Activated CD8-positive, alpha-beta memory T cell treated with anti-CD3 and anti-CD28 coated beads for 24 hours (primary cell): ENCODE data around the gene LRP1.

Experiments used
- DNase-seq: peaks from one replicate; pipeline ENCODE4 v3.0.0-alpha.2; 2020

Gene LRP1

DNA sequence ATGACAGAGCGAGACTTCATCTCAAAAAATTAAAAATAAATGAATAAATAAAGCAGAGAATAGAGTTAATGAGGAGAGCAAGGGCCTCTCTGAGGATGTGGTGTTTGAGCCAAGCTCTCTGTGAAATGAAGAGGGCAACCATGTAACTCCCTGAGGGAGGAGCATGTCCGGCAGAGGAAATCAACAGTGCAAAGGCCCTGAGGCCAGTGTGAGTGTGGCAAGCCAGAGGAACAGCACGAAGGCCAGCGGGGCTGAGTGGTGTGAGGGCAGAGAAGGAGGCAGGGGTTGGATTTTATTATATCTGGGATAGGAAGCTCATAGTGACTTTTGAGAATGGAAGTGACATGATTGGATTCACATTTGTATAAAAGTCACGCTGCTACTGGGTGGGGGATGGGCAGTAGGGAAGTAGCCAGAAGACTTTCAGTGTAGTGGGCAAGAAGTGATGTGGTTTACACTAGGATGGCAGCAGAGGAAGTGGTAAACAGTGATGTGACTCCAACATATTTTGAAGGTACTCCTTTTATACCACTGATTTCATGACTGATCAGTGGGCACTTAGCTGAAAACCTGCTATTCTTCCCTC lies 29.4 kb downstream of the LRP1 start:
- no peak for DNase-seq

DNA sequence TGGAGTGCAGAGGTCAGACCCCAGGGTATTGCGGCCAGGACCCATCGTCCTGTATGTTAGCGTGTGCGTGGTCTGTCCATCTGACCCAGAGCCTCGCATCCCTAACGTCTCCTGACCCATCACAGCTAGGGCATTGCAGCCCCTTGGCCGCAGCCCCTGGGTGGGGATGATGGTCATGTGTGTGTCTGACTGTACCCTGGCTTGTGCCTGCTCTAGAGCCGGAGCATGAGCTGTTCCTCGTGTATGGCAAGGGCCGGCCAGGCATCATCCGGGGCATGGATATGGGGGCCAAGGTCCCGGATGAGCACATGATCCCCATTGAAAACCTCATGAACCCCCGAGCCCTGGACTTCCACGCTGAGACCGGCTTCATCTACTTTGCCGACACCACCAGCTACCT lies 29.9 kb downstream of the LRP1 start:
- DNase-seq = no peak

DNA sequence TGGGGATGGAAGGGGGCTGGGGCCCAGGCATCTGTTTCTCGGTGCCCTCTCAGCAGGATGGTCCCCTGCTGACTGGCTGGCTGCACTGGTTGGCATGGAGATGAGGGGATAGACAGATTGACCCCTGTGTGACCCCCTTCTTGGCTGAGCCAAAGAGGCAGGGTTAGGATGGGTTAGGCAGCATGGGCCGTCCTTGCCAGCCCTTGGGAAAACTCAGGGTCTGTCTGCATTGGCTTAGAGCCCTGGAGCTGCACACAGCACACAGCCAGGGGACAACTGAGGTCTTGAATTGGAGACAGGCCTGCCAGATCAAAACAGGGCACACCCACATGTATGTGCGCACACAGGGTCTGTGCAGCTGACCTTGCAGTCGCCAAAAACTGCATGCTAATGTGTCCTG lies 30.4 kb downstream of the LRP1 start:
- no peak for DNase-seq

DNA sequence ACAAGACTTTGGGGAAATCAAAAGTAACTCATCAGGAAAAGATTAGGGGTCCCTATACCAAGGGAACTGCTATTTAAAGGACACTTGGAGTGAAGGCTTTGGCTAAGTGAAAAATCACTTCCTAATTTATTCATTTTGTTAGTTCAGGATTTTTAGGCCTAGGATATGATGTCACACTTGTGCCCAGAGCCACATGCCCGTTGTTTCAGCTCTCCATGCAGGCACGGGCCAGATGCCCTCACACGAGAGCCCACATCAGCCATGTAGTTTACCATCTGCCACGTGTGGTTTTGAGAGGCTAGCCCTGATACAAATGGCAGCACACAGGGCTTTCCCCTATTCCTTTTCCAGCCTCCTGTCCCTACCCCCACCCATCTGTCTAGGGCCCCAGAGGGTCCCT lies 31.0 kb downstream of the LRP1 start:
- DNase-seq = no peak

DNA sequence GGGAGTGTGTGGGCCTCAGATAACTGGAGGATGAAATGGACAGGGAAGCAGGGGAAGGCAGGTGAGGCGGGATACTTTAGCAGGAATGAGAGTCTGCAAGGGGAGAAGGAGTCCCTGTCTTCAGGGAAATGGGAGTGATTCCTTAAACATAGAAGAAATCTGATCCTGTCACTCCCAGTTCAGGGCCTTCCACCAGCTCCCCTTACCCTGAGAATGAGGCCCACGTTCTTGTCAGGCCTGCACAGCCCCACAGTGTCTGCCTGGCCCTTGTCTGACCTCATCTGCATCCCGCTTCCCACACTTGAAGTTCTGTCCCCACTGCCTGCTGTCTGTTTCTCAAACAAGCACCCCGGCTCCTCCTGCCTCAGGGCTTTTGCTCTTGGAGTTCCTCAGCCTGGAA lies 31.8 kb downstream of the LRP1 start:
- DNase-seq = no peak

DNA sequence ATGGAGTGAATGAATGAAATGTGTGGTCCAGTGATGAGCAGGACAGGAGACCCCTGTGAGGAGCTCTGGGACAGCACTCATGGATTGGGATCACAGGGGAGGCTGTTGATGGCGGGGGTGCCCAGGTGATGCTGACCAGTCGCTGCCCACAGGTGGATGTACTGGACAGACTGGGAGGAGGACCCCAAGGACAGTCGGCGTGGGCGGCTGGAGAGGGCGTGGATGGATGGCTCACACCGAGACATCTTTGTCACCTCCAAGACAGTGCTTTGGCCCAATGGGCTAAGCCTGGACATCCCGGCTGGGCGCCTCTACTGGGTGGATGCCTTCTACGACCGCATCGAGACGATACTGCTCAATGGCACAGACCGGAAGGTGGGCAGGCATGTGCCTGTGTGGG lies 32.5 kb downstream of the LRP1 start:
- no peak for DNase-seq

DNA sequence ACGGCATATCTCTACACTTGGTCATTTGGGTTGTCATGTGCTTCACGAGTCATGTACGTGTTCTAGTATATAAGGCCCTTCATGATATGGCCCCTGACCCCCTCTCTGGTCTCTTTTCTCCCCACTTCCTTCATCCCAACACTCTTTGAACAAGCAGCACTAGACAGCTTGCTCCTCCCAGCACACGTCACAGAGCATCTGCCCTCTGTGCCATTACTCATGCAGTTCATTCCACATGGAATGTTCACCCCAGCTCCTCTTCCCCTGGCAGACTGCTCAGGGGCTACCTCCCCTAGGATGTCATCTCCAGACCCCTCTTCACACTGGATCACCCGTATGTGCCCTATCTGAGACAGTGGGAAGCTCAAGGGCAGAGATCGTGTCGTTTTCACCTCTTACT lies 33.2 kb downstream of the LRP1 start:
- no peak for DNase-seq

DNA sequence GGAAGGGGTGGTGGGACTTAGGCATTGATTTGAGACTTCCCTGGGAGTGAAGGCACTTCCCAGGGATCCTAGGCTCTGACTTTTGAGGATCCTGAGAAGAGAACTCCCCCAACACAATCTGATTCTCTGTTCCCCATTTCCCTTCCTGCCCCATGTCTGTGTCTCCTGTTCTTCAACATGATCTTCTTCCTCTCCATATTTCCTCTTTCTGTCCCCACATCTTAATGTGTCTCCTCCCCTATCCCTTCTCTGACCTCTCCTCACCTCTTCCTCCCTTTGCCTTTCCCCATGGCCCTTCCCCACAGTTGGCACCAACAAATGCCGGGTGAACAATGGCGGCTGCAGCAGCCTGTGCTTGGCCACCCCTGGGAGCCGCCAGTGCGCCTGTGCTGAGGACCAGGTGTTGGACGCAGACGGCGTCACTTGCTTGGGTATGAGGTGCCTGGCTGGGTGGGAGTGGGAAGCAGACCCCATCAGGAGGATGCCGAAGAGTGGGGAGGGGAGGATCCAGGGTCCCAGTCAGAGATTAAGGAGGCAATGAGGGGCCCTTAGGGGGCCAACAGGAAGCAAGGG lies 34.4 kb downstream of the LRP1 start:
- no peak for DNase-seq

DNA sequence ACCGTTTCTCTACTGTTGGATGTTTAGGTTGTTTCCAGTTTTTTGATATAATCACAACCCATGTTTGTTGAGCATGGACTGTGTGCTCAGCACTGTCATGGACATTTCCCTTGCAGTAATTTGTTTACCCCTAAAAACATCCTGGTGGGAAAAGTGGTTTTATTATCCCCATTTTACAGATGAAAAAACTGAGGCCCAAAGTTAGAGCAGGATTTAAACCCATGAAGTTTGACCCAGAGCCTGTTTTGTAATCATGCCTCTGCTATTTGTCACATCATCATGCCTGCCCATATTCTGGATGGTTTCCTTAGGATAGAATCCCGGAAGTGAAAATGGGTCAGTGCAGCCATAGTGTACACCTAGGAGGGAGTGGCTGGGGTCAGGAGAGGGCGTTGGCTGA lies 36.2 kb downstream of the LRP1 start:
- DNase-seq = no peak

DNA sequence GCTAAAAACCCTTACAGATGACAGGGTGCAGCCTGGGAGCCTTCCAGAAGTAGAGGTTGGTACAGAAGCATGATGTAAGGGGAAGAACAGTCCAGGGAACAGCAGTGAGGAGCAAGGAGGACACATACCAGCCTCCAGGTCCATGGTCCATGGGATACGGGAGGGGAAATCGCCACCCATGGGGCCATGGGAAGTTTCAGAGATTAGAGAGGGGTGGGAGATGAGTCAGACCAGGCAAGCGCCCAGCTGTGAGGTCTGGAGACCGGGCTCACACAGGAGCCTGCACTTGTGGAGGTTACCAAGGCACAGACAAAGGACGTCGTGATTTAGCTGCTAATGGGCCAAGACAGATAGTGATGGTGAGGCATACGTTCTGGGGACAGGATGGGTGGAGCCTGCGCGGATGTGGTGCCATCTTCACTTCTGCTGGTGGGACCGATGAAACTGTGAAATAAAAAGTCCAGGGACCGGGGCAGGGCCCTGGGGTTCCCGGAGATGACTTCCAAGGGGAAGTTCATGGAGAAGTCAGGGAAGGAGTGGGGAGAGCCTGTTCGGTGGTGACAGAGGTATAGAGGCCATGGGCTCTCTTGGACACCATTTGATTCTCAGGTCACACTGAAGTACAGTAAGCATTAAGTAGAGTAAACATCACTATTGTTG lies 36.8 kb downstream of the LRP1 start:
- no peak for DNase-seq

DNA sequence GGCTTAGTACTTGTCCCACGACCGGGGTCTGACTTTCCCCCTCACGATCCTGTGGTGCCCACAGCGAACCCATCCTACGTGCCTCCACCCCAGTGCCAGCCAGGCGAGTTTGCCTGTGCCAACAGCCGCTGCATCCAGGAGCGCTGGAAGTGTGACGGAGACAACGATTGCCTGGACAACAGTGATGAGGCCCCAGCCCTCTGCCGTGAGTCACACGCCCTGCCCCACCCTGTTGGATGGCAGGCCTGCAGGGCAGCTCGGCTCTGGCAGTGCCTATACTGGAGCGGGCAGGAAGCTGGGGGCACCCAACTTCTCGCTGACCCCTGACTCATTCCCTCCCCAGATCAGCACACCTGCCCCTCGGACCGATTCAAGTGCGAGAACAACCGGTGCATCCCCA lies 37.5 kb downstream of the LRP1 start:
- no peak for DNase-seq

DNA sequence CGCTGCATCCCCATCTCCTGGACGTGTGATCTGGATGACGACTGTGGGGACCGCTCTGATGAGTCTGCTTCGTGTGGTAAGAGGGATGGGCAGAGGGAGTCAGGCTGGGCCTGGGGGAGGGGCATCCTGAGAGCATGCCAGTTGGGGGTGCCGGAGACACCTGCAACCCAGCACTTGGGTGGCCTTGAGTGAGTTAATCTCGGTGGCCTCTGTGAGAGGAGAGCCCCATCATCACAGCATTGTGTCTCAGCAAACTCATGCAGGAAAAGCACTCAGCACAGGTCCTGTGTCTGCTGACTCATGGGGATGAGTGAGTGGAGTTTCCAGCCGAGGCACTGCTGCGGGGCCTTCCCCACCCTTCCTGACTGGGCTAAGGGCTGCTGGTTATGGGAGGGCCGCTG lies 38.7 kb downstream of the LRP1 start:
- DNase-seq = no peak

DNA sequence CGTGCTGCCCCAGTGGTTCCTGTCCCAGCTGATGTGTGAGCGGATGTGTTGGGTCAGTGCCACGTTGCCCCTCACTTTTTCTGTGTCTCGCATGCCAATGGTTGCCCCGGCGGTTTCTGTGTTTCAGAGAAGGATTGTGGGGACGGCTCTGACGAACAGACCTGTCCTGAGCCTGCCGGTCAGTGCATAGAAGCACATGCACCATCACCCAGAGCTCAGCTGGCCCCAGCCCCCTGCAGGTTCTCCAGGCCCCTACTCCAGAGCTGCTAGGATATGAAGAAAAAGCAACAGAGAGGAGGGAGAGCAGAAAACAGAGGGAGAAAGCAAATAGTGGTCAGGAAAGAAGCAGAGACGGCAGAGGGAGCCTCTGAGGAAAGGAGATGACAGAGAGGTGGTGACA lies 39.8 kb downstream of the LRP1 start:
- no peak for DNase-seq

DNA sequence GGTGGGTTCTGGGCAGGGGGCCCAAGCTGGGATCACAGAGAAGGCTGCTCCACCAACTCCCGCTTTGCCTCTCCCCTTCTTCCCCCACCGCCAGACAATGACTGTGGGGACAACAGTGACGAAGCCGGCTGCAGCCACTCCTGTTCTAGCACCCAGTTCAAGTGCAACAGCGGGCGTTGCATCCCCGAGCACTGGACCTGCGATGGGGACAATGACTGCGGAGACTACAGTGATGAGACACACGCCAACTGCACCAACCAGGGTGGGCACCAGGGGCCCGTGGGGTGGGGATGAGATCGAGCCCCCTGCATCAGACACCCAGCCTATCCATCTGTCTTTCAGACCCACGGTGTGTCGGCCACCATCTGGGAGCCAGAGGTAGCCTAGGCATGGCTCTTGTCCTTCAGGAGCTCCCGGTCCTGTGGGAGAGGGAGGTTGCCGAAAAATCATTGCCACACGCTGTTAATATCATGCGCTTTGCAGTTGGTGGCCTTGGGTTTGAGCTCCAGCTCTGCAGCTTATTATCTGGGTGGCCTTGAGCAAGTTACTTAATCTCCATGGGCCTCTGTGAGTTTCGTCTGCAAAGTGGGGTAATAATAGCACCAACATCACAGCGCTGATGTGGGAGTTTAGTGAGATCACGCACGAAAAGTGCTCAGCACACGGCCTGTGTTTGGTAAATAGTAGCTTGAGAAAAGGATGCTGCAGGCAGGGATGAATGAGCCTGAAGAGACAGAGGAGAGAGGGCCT lies 40.9 kb downstream of the LRP1 start:
- no peak for DNase-seq

DNA sequence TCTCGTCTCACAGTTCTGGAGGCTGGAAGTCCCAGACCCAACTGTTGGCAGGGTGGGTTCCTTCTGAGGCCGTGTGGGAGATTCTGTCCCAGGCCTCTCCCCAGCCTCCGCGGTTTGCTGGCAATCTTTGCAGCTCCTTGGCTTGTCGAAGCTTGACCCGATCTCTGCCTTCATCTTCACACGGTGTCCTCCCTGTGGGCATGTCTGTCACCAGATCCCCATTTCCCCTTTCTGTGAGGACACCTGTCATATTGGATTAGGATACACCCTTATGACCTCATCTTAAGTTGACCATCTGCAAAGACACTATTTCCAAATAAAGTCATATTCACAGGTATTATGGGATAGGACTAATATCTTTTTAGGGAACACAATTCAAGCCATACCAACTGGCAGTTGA lies 41.7 kb downstream of the LRP1 start:
- no peak for DNase-seq

DNA sequence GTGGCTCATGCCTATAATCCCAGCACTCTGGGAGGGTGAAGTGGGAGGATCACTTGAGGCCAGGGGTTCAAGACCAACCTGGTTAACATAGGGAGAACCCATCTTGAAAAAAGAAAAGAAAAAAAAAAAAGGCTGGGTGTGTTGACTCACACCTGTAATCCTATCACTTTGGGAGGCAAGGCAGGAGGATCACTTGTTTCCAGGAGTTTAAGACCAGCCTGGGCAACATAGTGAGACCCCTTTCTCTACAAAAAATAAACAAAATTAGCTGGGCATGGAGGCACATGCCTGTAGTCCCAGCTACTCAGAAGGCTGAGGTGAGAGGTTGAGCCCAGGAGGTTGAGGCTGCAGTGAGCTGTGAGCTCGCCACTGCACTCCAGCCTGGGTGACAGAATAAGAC lies 42.1 kb downstream of the LRP1 start:
- DNase-seq = no peak

DNA sequence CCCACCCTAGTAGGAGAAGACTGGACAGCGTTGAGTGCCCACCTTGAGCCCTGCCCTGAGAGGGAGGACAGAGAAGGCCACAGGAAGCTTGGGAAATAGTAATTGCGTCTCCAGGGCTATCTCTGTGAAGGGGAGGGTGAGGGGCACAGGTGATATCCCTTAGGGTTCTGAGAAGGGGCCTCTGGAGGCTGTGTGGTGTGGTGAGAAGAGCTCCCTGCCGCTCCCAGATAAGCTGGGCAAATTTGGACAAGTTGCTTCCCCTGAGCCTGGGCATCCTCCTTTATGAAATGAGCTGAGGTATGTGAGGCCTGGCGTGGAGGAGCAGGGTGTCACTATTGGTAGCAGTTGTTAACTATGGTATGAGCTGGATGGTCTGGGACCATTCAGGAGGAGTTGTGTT lies 42.6 kb downstream of the LRP1 start:
- DNase-seq = no peak

DNA sequence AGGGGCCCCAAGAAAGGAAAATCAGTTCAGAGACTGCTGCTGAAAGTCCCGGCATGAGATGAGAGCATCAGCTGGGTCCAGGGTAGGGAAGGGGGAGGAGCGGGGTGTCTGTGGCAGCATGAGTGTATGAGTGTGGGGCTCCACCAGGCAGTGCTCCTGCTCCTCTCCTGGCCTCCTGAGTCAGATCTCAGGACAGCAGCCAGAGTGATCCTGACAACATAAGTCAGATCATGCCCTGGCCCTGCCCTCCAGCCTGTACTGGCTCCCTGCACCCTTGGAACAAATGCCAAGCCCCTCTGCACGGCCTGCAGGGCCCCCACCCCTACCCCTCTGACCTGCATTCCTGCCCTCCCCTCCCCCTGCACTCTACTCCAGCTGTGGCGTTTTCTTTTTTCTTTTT lies 43.4 kb downstream of the LRP1 start:
- DNase-seq = no peak

DNA sequence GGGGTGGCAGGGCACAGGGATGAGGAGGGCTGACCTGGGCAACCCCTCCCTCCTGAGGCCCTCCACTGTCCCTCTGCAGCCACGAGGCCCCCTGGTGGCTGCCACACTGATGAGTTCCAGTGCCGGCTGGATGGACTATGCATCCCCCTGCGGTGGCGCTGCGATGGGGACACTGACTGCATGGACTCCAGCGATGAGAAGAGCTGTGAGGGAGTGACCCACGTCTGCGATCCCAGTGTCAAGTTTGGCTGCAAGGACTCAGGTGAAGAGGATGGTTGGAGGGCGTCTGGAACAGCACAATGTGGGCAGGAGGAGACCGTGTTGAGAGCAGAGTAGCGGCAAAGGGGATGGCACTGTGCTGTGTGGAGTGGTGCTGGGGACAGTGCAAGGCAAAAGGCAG lies 44.8 kb downstream of the LRP1 start:
- DNase-seq = no peak

DNA sequence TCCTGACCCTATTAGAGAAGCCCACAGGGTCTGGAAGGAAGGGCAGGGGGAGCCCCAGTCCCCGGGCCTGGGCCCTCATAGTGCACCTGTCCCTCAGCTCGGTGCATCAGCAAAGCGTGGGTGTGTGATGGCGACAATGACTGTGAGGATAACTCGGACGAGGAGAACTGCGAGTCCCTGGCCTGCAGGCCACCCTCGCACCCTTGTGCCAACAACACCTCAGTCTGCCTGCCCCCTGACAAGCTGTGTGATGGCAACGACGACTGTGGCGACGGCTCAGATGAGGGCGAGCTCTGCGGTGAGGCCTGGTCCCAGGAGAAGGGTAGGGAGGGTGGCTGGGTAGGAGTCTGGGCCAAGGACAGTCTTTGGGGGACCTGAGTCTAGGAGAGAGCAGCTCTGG lies 45.4 kb downstream of the LRP1 start:
- no peak for DNase-seq

DNA sequence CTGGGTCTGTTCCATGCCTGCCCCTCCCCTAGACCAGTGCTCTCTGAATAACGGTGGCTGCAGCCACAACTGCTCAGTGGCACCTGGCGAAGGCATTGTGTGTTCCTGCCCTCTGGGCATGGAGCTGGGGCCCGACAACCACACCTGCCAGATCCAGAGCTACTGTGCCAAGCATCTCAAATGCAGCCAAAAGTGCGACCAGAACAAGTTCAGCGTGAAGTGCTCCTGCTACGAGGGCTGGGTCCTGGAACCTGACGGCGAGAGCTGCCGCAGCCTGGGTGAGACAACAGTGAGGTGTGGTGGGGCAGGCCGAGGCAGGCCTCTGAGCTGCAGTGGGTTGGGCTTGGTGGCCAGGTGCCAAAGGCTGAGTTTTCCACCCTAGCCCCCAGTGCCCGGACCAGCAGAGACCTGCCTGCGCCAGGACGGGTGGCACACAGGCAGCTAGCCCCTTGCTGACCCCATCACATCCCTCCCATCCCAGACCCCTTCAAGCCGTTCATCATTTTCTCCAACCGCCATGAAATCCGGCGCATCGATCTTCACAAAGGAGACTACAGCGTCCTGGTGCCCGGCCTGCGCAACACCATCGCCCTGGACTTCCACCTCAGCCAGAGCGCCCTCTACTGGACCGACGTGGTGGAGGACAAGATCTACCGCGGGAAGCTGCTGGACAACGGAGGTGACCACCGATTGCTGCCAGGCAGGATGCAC lies 47.3 kb downstream of the LRP1 start:
- peak; percentile 70 for DNase-seq

DNA sequence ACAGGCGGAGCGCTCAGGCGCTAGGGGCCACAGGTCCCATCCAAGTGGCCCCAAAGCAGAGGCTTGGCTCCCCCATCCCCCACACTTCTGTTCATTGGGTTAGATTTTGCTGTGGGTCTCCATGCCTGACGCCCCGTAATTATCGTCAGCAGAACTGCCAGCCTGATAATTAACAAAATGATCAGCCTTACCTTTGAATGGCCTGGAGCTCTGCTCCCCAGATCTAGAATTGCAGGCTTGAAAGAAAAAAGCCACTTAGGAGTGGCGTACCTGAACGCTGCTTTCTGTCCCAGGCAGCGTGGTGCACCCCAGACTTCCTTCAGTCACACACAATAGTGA lies 47.8 kb downstream of the LRP1 start:
- DNase-seq = no peak

DNA sequence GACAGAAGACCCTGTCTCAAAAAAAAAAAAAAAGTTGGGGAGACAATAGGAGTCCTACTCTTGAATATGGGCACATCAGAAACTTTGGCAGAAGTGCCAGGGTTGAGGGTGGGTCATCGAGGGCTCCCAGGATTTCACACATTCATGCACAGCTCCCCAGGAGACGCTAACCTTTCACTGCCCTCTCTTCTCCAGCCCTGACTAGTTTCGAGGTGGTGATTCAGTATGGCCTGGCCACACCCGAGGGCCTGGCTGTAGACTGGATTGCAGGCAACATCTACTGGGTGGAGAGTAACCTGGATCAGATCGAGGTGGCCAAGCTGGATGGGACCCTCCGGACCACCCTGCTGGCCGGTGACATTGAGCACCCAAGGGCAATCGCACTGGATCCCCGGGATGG lies 48.6 kb downstream of the LRP1 start:
- DNase-seq = no peak

DNA sequence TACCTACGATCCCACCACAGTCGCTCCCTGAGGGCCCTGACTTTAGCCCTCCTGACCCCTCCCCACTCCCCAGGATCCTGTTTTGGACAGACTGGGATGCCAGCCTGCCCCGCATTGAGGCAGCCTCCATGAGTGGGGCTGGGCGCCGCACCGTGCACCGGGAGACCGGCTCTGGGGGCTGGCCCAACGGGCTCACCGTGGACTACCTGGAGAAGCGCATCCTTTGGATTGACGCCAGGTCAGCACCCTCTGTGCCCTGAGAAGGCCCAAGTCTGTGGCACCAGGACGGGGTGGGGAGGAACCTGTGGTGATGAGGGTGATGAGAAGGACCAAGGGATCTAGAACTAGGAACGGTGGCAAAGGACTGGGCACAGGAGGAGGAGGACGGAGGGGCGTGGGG lies 49.1 kb downstream of the LRP1 start:
- DNase-seq = no peak
